GM20000 (cell line): ENCODE results near the gene HDAC3.

Experiments used
- DNase-seq: peaks from one replicate; pipeline ENCODE4 v3.0.0; 2012; ENCODE audit warnings: low spot score
- CTCF ChIP-seq: IDR thresholded peaks from 2 replicates; pipeline ENCODE4 v1.5.1; 2012; ENCODE audit warnings: mild to moderate bottlenecking, control low read depth; ENCODE audit errors: extremely low read depth, missing control alignments

Gene HDAC3

GRCh38 chr5:141634720-141635119 lies 1.9 kb downstream of the HDAC3 start:
- DNase-seq = no peak
- no peak for TF ChIP-seq CTCF

GRCh38 chr5:141633871-141634561 lies 2.6 kb downstream of the HDAC3 start:
- peak; percentile 78 for DNase-seq
- no peak for TF ChIP-seq CTCF

GRCh38 chr5:141632650-141633049 lies 4.0 kb downstream of the HDAC3 start:
- DNase-seq = no peak
- TF ChIP-seq CTCF = no peak

DNA sequence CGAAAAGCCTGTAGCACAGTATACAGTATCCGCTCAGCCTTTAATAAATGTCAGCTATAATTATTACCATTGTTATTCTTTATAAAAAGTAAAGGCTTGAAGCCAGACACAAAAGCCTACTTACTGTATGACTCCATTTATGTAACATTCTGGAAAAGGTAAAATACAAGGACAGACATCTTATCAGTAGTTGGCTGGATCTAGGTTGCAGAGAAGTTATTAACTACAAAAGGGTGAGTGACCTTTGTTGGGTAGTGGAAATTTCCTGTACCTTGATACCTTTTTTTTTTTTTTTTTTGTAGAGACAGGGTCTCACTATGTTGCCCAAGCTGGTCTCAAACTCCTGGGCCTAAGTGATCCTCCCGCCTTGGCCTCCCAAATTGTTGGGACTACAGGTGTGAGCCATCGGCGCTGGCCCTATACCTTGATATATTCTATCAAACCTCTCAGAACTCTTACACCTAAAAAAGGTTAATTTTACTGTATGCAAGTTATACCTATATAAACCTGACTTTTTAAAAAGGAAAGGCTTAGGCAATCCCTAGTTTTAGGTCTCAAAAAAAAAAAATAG lies 6.0 kb downstream of the HDAC3 start:
- no peak for TF ChIP-seq CTCF
- no peak for DNase-seq

DNA sequence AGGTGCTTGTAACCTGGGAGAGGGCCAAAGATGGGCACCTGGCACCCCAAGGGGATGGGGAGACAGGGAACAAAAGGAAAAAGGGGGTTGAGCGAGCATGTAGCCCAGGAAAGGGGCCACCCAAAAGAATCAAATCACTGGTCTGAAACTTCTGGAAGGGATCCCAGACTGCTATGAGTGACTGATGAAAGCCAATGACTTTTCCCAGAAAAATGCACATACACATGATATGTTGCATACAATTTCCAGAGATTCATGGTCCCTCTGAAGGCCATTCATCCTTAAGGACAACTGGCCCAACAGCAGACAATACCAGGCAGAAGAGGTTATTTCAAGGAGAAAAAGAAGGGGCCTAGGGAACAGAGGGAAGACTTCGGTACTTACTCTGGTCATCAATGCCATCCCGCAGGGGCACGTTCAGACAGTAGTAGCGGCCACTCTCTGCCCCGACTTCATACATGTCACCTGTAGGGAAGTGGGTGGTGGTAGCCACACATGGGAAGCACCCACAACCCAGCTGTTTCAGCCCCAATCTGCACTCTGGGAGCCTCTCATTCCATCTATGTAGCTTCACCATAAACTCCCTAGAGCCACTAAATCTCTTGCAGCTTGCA lies 8.4 kb downstream of the HDAC3 start:
- DNase-seq = no peak
- TF ChIP-seq CTCF = no peak

GRCh38 chr5:141623611-141624010 lies 13.0 kb downstream of the HDAC3 start:
- DNase-seq = no peak
- TF ChIP-seq CTCF = no peak

DNA sequence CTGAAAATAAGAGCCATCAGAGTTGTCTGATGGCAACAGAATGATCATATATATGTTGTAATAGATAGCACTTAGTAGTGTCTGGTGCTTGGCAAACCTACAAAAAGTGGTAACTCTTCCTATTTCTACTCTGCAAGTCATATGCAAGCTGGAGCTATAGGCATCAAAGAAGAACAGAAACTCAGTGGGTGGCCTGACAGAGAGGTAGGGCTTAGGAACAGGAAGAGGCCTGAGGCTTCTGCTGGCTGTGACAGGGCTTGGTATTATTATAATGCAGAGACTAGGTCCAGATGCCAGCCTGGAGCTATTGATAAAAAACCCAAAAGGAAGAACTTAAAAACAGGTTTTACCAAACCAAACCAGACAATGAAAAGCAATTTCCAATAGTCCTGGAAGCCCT lies 13.5 kb downstream of the HDAC3 start:
- peak; percentile 63 for DNase-seq
- no peak for TF ChIP-seq CTCF
